NCI-H2107 treated with DMSO at 0.1 percent for 48 hours (cell line): ENCODE measurements around the gene SIGLEC10.
"Not testable (repeated sequence)": the region's sequence is repeated elsewhere in the genome, so short reads cannot be mapped to it uniquely, and the experiment has no call there.

Source experiments
- DNase-seq: peaks from one replicate; lab custom pipeline; 2025; ENCODE audit not compliant: unreplicated experiment; lab: John Stamatoyannopoulos, UW

The SIGLEC10 gene, protein sequence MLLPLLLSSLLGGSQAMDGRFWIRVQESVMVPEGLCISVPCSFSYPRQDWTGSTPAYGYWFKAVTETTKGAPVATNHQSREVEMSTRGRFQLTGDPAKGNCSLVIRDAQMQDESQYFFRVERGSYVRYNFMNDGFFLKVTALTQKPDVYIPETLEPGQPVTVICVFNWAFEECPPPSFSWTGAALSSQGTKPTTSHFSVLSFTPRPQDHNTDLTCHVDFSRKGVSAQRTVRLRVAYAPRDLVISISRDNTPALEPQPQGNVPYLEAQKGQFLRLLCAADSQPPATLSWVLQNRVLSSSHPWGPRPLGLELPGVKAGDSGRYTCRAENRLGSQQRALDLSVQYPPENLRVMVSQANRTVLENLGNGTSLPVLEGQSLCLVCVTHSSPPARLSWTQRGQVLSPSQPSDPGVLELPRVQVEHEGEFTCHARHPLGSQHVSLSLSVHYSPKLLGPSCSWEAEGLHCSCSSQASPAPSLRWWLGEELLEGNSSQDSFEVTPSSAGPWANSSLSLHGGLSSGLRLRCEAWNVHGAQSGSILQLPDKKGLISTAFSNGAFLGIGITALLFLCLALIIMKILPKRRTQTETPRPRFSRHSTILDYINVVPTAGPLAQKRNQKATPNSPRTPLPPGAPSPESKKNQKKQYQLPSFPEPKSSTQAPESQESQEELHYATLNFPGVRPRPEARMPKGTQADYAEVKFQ

GRCh38 chr19:51417107-51417809, at the start of gene SIGLEC10:
TSS of gene SIGLEC10 (minus strand) at chr19:51417642. CDS start at chr19:51417581, 61 bp downstream.
- no peak for DNase-seq

- no peak for DNase-seq
Observed at GRCh38 chr19:51466723-51467122, 49.3 kb upstream of the SIGLEC10 start.

GRCh38 chr19:51463976-51464581, 46.6 kb upstream of the SIGLEC10 start:
- DNase-seq = not testable (repeated sequence)

GRCh38 chr19:51462681-51463080, 45.2 kb upstream of the SIGLEC10 start:
- no peak for DNase-seq

GRCh38 chr19:51462276-51462675, 44.8 kb upstream of the SIGLEC10 start:
- no peak for DNase-seq

DNA sequence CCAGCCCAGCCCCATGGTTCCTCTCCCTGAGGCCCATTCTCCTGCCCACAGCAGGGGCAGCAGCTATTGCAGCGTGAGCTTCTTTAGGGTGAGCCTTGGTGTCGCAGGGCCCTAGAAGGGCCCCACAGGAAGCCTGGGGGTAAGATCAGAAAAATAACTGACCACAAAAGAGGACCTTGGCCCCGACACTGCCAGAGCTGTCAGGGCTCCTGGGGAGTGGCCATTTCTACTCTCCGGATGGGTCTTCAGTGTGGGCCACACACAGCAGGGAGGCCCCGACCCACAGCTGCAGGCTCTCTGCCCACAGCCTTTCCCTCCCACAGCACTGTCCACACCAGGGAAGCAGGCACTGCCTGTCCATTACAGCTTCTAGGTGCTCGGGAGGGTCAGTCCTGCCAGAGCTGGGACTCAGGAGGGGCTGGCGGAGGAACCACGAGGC, 44.3 kb upstream of the SIGLEC10 start:
- no peak for DNase-seq

DNA sequence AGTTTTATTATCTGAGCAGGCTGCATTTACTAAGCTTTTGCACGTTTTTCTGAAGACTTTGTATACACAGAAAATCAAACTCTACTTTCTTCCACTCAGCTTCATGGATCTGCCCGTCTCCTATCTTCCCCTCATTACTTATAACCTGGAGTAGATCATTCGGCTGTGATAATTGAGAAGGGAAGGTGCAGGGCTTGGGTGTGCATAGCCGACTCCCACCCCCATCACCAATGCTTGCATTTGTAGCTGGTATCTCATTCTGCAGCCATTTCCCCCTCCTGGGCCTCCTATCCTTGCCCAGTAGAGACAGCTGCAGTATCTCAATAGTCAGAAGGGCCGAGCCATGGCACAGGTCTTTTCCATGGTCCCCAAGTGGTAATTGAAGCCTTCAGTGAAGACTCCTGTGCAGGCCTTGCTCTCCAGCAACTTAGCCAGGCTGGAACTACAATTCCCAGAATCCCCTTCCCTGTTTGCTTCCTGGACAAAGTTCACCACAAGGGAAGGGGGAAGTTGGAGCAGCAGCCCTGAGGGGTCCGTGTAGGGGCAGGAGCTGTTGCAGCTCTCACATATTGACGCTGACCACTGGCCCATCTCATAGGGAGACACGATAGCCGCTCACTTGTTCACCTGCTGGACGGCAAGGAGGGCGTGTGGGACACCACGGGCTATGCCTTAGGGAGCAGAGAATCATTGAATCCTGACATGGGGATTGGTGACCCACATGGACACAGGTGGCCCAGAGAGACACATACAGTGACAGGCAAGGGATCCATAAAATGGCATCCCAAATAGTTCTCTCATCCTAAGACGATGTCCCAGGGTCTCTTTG, 42.9 kb upstream of the SIGLEC10 start:
- DNase-seq = no peak

DNA sequence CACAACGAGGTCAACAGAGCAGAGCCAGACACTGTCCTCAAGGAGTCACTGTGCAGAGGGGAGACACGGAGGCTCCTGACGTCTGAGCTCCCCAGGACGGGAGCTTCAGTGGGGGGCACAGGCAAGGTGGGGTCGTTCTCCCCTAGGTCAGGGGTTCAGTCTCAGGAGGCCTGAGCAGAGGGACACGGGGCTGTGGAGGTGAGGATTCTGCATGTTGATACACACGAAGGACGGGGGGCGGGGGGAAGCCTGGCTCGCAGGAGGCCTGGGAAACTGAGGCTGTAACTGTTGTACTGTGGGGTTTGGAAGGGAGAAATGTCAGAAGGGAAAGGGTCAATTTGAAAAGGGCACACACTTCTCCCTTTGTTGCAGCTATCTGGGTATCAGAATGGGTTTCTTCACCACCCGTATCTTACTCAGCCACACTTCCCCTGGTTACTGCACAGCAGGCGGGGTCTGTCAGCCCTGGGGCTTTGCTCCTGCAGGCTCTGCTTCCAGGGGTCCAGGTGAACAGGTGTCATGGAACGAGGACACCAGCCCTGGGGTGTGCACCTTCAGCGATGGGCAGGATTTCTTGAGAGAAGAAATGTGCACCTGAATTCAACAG, 41.6 kb upstream of the SIGLEC10 start:
- DNase-seq = no peak

DNA sequence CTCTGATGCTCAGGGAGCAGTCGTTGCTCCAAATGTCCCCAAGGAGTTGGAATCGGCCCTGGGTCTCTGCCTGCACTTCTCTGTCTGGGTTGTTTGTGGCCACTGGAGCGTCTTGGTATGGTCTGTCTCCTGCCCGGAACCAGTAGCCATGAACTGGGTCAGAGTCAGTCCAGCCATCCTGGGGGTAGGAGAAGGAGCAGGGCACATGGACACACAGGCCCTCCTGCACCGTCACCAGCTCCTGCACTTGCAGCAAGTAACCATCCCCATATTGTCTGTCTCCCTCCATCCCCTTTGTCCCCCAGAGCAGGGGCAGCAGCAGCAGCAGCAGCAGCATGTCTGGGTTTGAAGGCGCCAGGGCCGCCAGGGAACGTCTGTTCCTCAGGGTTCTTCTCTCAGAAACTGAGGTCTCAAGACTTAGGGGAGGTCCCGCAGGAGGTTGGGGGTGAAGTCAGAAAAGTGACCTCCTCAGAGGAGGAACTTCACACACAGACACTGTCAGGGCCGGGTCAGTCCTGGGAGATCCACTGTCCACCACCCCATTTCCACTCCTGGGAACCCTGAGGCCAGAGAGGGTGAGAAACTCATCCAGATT, 40.7 kb upstream of the SIGLEC10 start, which contains the start of gene SIGLEC8:
TSS of gene SIGLEC8 (minus strand) at position 404 of the 595 bp plus-strand sequence. CDS start at position 337, 67 bp downstream.
- DNase-seq = no peak

GRCh38 chr19:51457351-51458013, 40.0 kb upstream of the SIGLEC10 start:
- DNase-seq = no peak

DNA sequence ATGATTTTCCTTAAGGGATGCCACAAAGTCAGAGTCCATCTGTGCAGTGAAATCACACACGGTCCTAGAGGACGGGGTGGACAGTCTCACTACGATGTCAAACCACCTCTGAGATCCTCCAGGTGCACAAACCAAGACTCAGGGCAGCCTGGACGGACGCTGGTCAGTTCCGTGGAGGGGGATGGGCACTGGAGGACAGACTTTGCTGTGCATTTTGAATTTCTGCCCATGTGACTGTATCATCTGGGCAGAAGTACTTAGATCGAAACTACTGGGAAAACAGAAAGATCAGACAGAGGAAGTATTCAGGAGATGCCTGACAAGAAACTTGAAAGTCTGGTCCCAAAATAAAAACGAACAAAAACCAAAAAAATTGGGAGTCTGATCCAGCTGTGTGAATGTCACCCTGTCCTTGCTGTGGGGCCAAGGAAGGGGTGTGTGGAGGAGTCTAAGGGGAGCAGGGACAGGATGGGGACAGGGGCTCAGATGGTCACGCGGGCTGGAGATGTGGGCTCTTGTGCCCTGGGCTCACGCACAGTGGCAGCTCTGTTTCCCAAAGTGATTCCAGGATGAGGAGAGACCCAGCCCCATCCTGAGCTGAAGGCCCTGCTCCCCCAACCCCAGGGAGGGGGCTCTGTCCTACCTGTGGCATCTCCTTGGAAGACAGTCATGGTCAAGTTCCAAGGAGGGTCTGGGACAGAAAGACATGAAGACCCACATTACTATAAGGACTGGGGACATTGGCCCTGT, 39.3 kb upstream of the SIGLEC10 start:
- no peak for DNase-seq

GRCh38 chr19:51450730-51451307, 33.4 kb upstream of the SIGLEC10 start:
- no peak for DNase-seq

- no peak for DNase-seq
Observed at GRCh38 chr19:51448411-51449016, 31.1 kb upstream of the SIGLEC10 start.

DNA sequence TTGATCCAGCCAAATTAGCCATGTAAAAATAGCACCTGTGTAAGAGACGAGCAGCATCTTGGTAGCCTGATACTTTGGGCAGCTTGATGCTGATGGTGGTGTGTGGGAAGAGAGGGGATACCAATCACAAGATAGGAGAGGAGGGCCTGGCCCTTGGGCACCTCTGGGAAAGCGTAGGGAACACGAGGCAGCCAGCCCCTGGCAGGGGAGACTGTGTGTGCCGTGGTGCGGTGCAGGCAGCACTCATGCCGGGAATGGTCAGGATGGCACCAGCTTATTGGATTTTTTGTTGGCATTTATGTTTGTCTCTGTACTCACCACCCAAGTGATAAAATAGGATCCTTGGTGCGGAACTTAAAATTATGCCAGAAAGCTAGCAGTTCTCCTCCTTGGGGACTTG, 30.6 kb upstream of the SIGLEC10 start:
- DNase-seq = no peak

- DNase-seq = not testable (repeated sequence)
Observed at GRCh38 chr19:51447510-51447909, 30.1 kb upstream of the SIGLEC10 start.

- DNase-seq = no peak
Observed at GRCh38 chr19:51441410-51442390, 24.3 kb upstream of the SIGLEC10 start.
